Cardiac muscle cell (in vitro differentiated cells and primary cell): Measurements from ENCODE around the gene DNAH8. TPM values are rescaled to one million over a fixed set of nuclear protein-coding genes. Genes with fewer than 3 reads are reported as not detected.

Experiments
- DNase-seq, 2 donors: peaks; one replicate each; pipeline versions ENCODE4 v3.0.0 to v3.0.0-alpha.2; 2010 to 2017; ENCODE audit warnings: low read depth in 1 of 2, low spot score in 1 of 2
- H3K27ac ChIP-seq: fragments of 200-600 bp; sonication (generic); 2 replicates; pipeline ENCODE4 v1.5.1; 2016
- H3K27me3 ChIP-seq: fragments of 200-600 bp; sonication (generic); 2 replicates; pipeline ENCODE4 v1.6.0; 2016; ENCODE audit warnings: control low read depth
- H3K36me3 ChIP-seq: fragments of 200-600 bp; sonication (generic); 2 replicates; pipeline ENCODE4 v1.5.1; 2016; ENCODE audit warnings: control low read depth
- H3K4me1 ChIP-seq: fragments of 200-600 bp; sonication (generic); 2 replicates; pipeline ENCODE4 v1.8.1; 2017; ENCODE audit warnings: low read depth, mild to moderate bottlenecking, mixed run types
- H3K4me3 ChIP-seq: fragments of 200-600 bp; sonication (generic); 2 replicates; pipeline ENCODE4 v1.5.1; 2016; ENCODE audit warnings: mild to moderate bottlenecking
- H3K9me3 ChIP-seq: fragments of 200-600 bp; sonication (generic); 2 replicates; pipeline ENCODE4 v1.5.1; 2017; ENCODE audit warnings: low read depth, mild to moderate bottlenecking, control low read depth
- CTCF ChIP-seq: IDR thresholded peaks from 2 replicates; pipeline ENCODE4 v1.5.1; 2012; ENCODE audit warnings: low read depth, mild to moderate bottlenecking, low read length
- polyA plus RNA-seq: library from polyadenylated mRNA; unstranded; fragments of >200 nt; fragmentation: Nextera tagmentation; extraction: Ambion mirVana; gene quantifications from 2 replicates; pipeline ENCODE4 v1.2.1, GENCODE V29; 2016
- total RNA-seq: library from RNA; depleted of rRNA; stranded (reverse); fragments of >200 nt; gene quantifications from 2 replicates; pipeline ENCODE4 v1.2.3, GENCODE V29; 2016

The DNAH8 gene
- total and polyA plus RNA-seq, 2 experiments from 2014 or later = not detected

- Histone ChIP-seq H3K36me3 (no peaks in the 10 kb centered on the region), H3K4me1 (no peaks in the 10 kb centered on the region), H3K27me3 (peaks cover 59% of the 10 kb centered on the region), H3K9me3 (no peaks in the 10 kb centered on the region), H3K27ac (no peak overlapping the region), H3K4me3 (no peak overlapping the region)
- no peak for TF ChIP-seq CTCF
- DNase-seq = no peak
Observed at GRCh38 chr6:39037082-39037508, 322.0 kb downstream of the DNAH8 start.

GRCh38 chr6:39037707-39038106 is 322.6 kb downstream of the DNAH8 start:
- peaks cover 58% of the 10 kb centered on the region for H3K27me3 ChIP-seq
- no peak overlapping the region for H3K4me3 ChIP-seq
- no peak for TF ChIP-seq CTCF
- no peak overlapping the region for H3K27ac ChIP-seq
- no peaks in the 10 kb centered on the region for H3K9me3 ChIP-seq
- H3K4me1 ChIP-seq = no peaks in the 10 kb centered on the region
- DNase-seq = no peak
- H3K36me3 ChIP-seq = no peaks in the 10 kb centered on the region

- TF ChIP-seq CTCF = no peak
- Histone ChIP-seq H3K9me3 (no peaks in the 10 kb centered on the region), H3K4me1 (no peaks in the 10 kb centered on the region), H3K27ac (no peak overlapping the region), H3K4me3 (no peak overlapping the region), H3K27me3 (peaks cover 47% of the 10 kb centered on the region), H3K36me3 (no peaks in the 10 kb centered on the region)
- DNase-seq = no peak
Observed at GRCh38 chr6:39040080-39040673, 325.1 kb downstream of the DNAH8 start.

- Histone ChIP-seq H3K4me1 (no peaks in the 10 kb centered on the region), H3K27ac (no peak overlapping the region), H3K4me3 (no peak overlapping the region), H3K36me3 (no peaks in the 10 kb centered on the region), H3K27me3 (peaks cover 52% of the 10 kb centered on the region), H3K9me3 (no peaks in the 10 kb centered on the region)
- TF ChIP-seq CTCF = no peak
- no peak for DNase-seq
Observed at GRCh38 chr6:39041072-39041471, 326.0 kb downstream of the DNAH8 start.

- H3K27ac ChIP-seq = no peak overlapping the region
- no peaks in the 10 kb centered on the region for H3K36me3 ChIP-seq
- no peaks in the 10 kb centered on the region for H3K9me3 ChIP-seq
- no peak overlapping the region for H3K4me3 ChIP-seq
- TF ChIP-seq CTCF = no peak
- peaks cover 56% of the 10 kb centered on the region for H3K27me3 ChIP-seq
- no peaks in the 10 kb centered on the region for H3K4me1 ChIP-seq
- no peak for DNase-seq
Observed at GRCh38 chr6:39043776-39044175, 328.7 kb downstream of the DNAH8 start.
